ENCODE results near the gene TANC1.
"Not testable (repeated sequence)": the region's sequence is repeated elsewhere in the genome, so short reads cannot be mapped to it uniquely, and the experiment has no call there.

Gene TANC1

GRCh38 chr2:159029936-159030335 lies 61.5 kb downstream of the TANC1 start:
- no peaks in the 10 kb centered on the region for H3K36me3 Mint-ChIP-seq (ENCODE audit: insufficient read depth)
- DNase-seq (ENCODE audit: low spot score in 2 of 2) (no peak), ATAC-seq (replicated peaks; ENCODE audit: extremely low read depth, poor library complexity, severe bottlenecking) (no peak)
- no peak overlapping the region for H3K27ac Mint-ChIP-seq (ENCODE audit: low read depth)
- no peaks in the 10 kb centered on the region for H3K4me1 Mint-ChIP-seq
- H3K9me3 Mint-ChIP-seq = no peaks in the 10 kb centered on the region
- H3K4me3 Mint-ChIP-seq = no peak overlapping the region
- peaks cover 18% of the 10 kb centered on the region for H3K27me3 Mint-ChIP-seq

GRCh38 chr2:159030674-159031380 lies 62.4 kb downstream of the TANC1 start:
- DNase-seq (ENCODE audit: low spot score in 2 of 2) (no peak), ATAC-seq (replicated peaks; ENCODE audit: extremely low read depth, poor library complexity, severe bottlenecking) (no peak)
- H3K27me3 Mint-ChIP-seq = peaks cover 18% of the 10 kb centered on the region
- H3K36me3 Mint-ChIP-seq (ENCODE audit: insufficient read depth) = no peaks in the 10 kb centered on the region
- H3K4me3 Mint-ChIP-seq = no peak overlapping the region
- H3K4me1 Mint-ChIP-seq = no peaks in the 10 kb centered on the region
- no peaks in the 10 kb centered on the region for H3K9me3 Mint-ChIP-seq
- H3K27ac Mint-ChIP-seq (ENCODE audit: low read depth) = no peak overlapping the region

- H3K9me3 Mint-ChIP-seq = no peaks in the 10 kb centered on the region
- no peak overlapping the region for H3K27ac Mint-ChIP-seq (ENCODE audit: low read depth)
- H3K4me3 Mint-ChIP-seq = no peak overlapping the region
Observed at GRCh38 chr2:159032146-159032545, 63.7 kb downstream of the TANC1 start.

GRCh38 chr2:159032580-159032979 lies 64.1 kb downstream of the TANC1 start:
- Mint-ChIP-seq H3K4me1 (no peaks in the 10 kb centered on the region), H3K27ac (ENCODE audit: low read depth) (no peak overlapping the region), H3K36me3 (ENCODE audit: insufficient read depth) (no peaks in the 10 kb centered on the region), H3K9me3 (peaks cover 4% of the 10 kb centered on the region), H3K27me3 (peaks cover 7% of the 10 kb centered on the region), H3K4me3 (no peak overlapping the region)
- ATAC-seq (replicated peaks; ENCODE audit: extremely low read depth, poor library complexity, severe bottlenecking) (no peak), DNase-seq (ENCODE audit: low spot score in 2 of 2) (no peak)

More at GRCh38 chr2:159032146-159032545, 63.7 kb downstream of the TANC1 start:
- DNase-seq (ENCODE audit: low spot score in 2 of 2) (no peak), ATAC-seq (replicated peaks; ENCODE audit: extremely low read depth, poor library complexity, severe bottlenecking) (no peak)
- H3K36me3 Mint-ChIP-seq (ENCODE audit: insufficient read depth) = no peaks in the 10 kb centered on the region
- H3K4me1 Mint-ChIP-seq = no peaks in the 10 kb centered on the region
- H3K27me3 Mint-ChIP-seq = peaks cover 12% of the 10 kb centered on the region

DNA sequence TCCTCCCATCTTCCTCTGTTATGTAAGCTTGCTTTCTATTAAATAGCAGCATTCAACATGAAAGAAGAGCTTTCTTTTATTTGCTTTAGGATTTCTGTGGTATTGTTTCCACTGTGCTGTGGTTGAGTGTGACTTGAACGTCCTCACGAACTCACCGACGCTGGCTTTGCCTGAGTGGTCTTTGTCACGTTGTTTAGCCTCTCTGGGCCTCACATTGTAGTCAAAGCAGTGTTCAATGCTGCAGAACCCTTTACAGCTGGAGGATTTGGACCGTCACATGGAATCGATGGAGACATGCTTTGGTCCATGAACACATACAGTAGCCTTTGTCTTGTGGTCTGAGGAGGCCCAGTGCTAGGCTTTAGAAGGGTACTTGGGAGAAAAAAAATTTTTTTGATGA lies 66.3 kb downstream of the TANC1 start:
- no peak for ATAC-seq (replicated peaks; ENCODE audit: extremely low read depth, poor library complexity, severe bottlenecking)
- Mint-ChIP-seq H3K27me3 (peaks cover 20% of the 10 kb centered on the region), H3K4me1 (peaks cover 5% of the 10 kb centered on the region), H3K9me3 (peaks cover 6% of the 10 kb centered on the region), H3K36me3 (ENCODE audit: insufficient read depth) (no peaks in the 10 kb centered on the region), H3K27ac (ENCODE audit: low read depth) (no peak overlapping the region), H3K4me3 (no peak overlapping the region)
- DNase-seq (ENCODE audit: low spot score in 2 of 2) = no peak

DNA sequence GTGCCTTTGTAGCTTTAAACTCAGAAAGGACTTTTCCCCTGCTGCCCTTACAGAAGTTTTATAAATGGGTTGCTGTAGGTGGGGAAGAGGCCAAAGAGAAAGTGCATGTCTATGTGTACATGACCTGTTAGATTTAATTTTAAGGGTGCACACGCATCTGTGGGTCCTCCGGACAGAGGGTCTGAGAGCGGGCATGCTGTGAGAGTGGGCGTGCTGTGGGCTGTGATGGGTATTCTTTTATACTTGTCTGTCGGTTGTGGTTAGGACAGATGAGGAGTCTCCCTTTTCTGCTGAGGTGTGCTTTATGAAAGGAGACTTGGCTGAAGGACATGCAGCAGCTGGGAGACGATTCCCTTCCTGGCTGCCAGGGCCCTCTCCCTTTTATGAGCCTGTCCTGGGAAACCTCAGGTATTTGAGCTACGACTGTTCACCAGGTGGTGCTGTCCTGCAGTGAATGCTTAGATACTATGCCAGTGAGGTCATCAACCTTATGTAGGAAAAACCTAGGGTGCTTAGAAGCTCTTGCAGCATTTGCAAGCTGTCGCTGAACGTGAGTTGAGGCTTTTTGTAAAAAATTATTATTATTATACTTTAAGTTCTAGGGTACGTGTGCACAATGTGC lies 67.5 kb downstream of the TANC1 start:
- Mint-ChIP-seq H3K9me3 (peaks cover 6% of the 10 kb centered on the region), H3K27me3 (peaks cover 32% of the 10 kb centered on the region), H3K36me3 (ENCODE audit: insufficient read depth) (no peaks in the 10 kb centered on the region), H3K4me3 (no peak overlapping the region), H3K27ac (ENCODE audit: low read depth) (no peak overlapping the region), H3K4me1 (peaks cover 5% of the 10 kb centered on the region)
- DNase-seq (ENCODE audit: low spot score in 2 of 2) = no peak
- no peak for ATAC-seq (replicated peaks; ENCODE audit: extremely low read depth, poor library complexity, severe bottlenecking)

DNA sequence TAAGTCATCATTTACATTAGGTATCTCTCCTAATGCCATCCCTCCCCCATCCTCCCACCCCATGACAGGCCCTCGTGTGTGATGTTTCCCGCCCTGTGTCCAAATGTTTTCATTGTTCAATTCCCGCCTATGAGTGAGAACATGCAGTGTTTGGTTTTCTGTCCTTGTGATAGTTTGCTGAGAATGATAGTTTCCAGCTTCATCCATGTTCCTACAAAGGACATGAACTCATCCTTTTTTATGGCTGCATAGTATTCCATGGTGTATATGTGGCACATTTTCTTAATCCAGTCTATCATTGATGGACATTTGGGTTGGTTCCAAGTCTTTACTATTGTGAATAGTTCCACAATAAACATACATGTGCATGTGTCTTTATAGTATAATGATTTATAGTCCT lies 68.0 kb downstream of the TANC1 start:
- H3K36me3 Mint-ChIP-seq (ENCODE audit: insufficient read depth); DNase-seq (ENCODE audit: low spot score in 2 of 2); H3K9me3 Mint-ChIP-seq; H3K27ac Mint-ChIP-seq (ENCODE audit: low read depth); H3K4me3 Mint-ChIP-seq; ATAC-seq (replicated peaks; ENCODE audit: extremely low read depth, poor library complexity, severe bottlenecking); H3K4me1 Mint-ChIP-seq: not testable (repeated sequence)
- peaks cover 35% of the 10 kb centered on the region for H3K27me3 Mint-ChIP-seq

GRCh38 chr2:159041328-159041727 lies 72.9 kb downstream of the TANC1 start:
- H3K9me3 Mint-ChIP-seq; H3K36me3 Mint-ChIP-seq (ENCODE audit: insufficient read depth); H3K4me1 Mint-ChIP-seq; H3K27ac Mint-ChIP-seq (ENCODE audit: low read depth); DNase-seq (ENCODE audit: low spot score in 2 of 2); H3K4me3 Mint-ChIP-seq; ATAC-seq (replicated peaks; ENCODE audit: extremely low read depth, poor library complexity, severe bottlenecking): not testable (repeated sequence)
- H3K27me3 Mint-ChIP-seq = peaks cover 70% of the 10 kb centered on the region

GRCh38 chr2:159042115-159042850 lies 73.8 kb downstream of the TANC1 start:
- Mint-ChIP-seq H3K9me3 (peaks cover 5% of the 10 kb centered on the region), H3K4me1 (peaks cover 5% of the 10 kb centered on the region), H3K27me3 (peaks cover 70% of the 10 kb centered on the region), H3K27ac (ENCODE audit: low read depth) (no peak overlapping the region), H3K4me3 (no peak overlapping the region), H3K36me3 (ENCODE audit: insufficient read depth) (no peaks in the 10 kb centered on the region)
- no peak for DNase-seq (ENCODE audit: low spot score in 2 of 2)
- ATAC-seq (replicated peaks; ENCODE audit: extremely low read depth, poor library complexity, severe bottlenecking) = no peak

DNA sequence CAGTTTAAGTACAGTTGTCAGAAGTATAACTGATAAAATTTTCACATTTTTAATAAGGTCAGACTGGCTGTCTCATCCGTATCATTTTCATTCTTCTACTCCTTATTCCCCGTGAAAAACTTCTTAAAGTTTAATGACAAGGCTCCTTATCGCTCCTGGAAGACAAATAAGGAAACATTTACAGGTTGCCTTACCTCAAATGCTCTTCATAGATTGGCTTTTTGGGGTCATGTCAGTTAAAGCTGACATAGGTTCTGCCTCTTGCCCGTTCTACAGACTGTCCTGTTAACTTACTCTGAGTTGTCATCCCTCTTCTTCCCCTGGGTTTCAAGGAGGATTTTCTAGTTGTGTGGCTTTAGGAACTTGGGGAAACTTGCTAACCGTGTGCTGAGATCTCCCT lies 75.3 kb downstream of the TANC1 start:
- Mint-ChIP-seq H3K4me1 (peaks cover 5% of the 10 kb centered on the region), H3K36me3 (ENCODE audit: insufficient read depth) (no peaks in the 10 kb centered on the region), H3K9me3 (no peaks in the 10 kb centered on the region), H3K27me3 (peaks cover 60% of the 10 kb centered on the region), H3K27ac (ENCODE audit: low read depth) (no peak overlapping the region), H3K4me3 (no peak overlapping the region)
- no peak for ATAC-seq (replicated peaks; ENCODE audit: extremely low read depth, poor library complexity, severe bottlenecking)
- no peak for DNase-seq (ENCODE audit: low spot score in 2 of 2)

- Mint-ChIP-seq H3K9me3 (no peaks in the 10 kb centered on the region), H3K27ac (ENCODE audit: low read depth) (no peak overlapping the region), H3K36me3 (ENCODE audit: insufficient read depth) (no peaks in the 10 kb centered on the region), H3K4me1 (no peaks in the 10 kb centered on the region), H3K27me3 (peaks cover 60% of the 10 kb centered on the region), H3K4me3 (no peak overlapping the region)
- ATAC-seq (replicated peaks; ENCODE audit: extremely low read depth, poor library complexity, severe bottlenecking) (no peak), DNase-seq (ENCODE audit: low spot score in 2 of 2) (no peak)
Observed at GRCh38 chr2:159044804-159045286, 76.4 kb downstream of the TANC1 start.

- no peaks in the 10 kb centered on the region for H3K9me3 Mint-ChIP-seq
- no peaks in the 10 kb centered on the region for H3K4me1 Mint-ChIP-seq
- no peaks in the 10 kb centered on the region for H3K36me3 Mint-ChIP-seq (ENCODE audit: insufficient read depth)
- H3K4me3 Mint-ChIP-seq = no peak overlapping the region
- no peak overlapping the region for H3K27ac Mint-ChIP-seq (ENCODE audit: low read depth)
- peaks cover 52% of the 10 kb centered on the region for H3K27me3 Mint-ChIP-seq
- DNase-seq (ENCODE audit: low spot score in 2 of 2) (no peak), ATAC-seq (replicated peaks; ENCODE audit: extremely low read depth, poor library complexity, severe bottlenecking) (no peak)
Observed at GRCh38 chr2:159045545-159046454, 77.4 kb downstream of the TANC1 start.
